ENCODE measurements around the gene EXTL1.

GRCh38 chr1:26057189-26057588, 35.6 kb downstream of the EXTL1 start:
- TF ChIP-seq POLR2A (IDR thresholded peaks at IDR 0.05) (no peak), CTCF (IDR thresholded peaks at IDR 0.05) (no peak)

Data from thyroid gland (tissue), 4 donors.